GM19324 (cell line): ENCODE data around the gene ATG9A.
"Not testable (repeated sequence)": the region's sequence is repeated elsewhere in the genome, so short reads cannot be mapped to it uniquely, and the experiment has no call there.

Experiments
- ATAC-seq: cut with Tn5 transposase; IDR thresholded peaks from one replicate; pipeline ENCODE4 v1.9.1; 2021; ENCODE audit warnings: mild to moderate bottlenecking, moderate library complexity; ENCODE audit not compliant: unreplicated experiment, low FRiP score

The ATG9A gene

GRCh38 chr2:219207134-219207883, 22.1 kb downstream of the ATG9A start:
- ATAC-seq = no peak

GRCh38 chr2:219206328-219207133, 22.9 kb downstream of the ATG9A start, which contains the start of gene ZFAND2B:
TSS of gene ZFAND2B (plus strand) at chr2:219206782. CDS start at chr2:219206988, 206 bp downstream.
- ATAC-seq = peak; percentile 97

GRCh38 chr2:219205981-219206327, 23.5 kb downstream of the ATG9A start:
- no peak for ATAC-seq

- ATAC-seq = no peak
Observed at GRCh38 chr2:219205165-219205538, 24.3 kb downstream of the ATG9A start.

- no peak for ATAC-seq
Observed at GRCh38 chr2:219204425-219205164, 24.8 kb downstream of the ATG9A start.

- not testable (repeated sequence) for ATAC-seq
Observed at GRCh38 chr2:219201331-219201730, 28.1 kb downstream of the ATG9A start.

GRCh38 chr2:219200502-219201326, 28.7 kb downstream of the ATG9A start:
- not testable (repeated sequence) for ATAC-seq

- no peak for ATAC-seq
Observed at GRCh38 chr2:219199470-219200211, 29.8 kb downstream of the ATG9A start.

GRCh38 chr2:219198974-219199373, 30.5 kb downstream of the ATG9A start:
- ATAC-seq = no peak

GRCh38 chr2:219197388-219197787, 32.0 kb downstream of the ATG9A start:
- no peak for ATAC-seq

GRCh38 chr2:219186754-219187456, 42.5 kb downstream of the ATG9A start:
- no peak for ATAC-seq

- ATAC-seq = no peak
Observed at GRCh38 chr2:219184121-219184520, 45.3 kb downstream of the ATG9A start.

GRCh38 chr2:219183151-219183772, 46.2 kb downstream of the ATG9A start:
- no peak for ATAC-seq

- no peak for ATAC-seq
Observed at GRCh38 chr2:219182331-219183150, 46.9 kb downstream of the ATG9A start.

GRCh38 chr2:219181531-219181930, 47.9 kb downstream of the ATG9A start:
- no peak for ATAC-seq

GRCh38 chr2:219180961-219181360, 48.5 kb downstream of the ATG9A start:
- ATAC-seq = no peak

- ATAC-seq = no peak
Observed at GRCh38 chr2:219179601-219180465, 49.6 kb downstream of the ATG9A start.
